SKM-1 treated with dmso at 0.1 percent for 144 hours (cell line): ENCODE results near the gene ACTR2.
"Not testable (repeated sequence)": the region's sequence is repeated elsewhere in the genome, so short reads cannot be mapped to it uniquely, and the experiment has no call there.

ENCODE experiments used
- DNase-seq: peaks from one replicate; lab custom pipeline; 2025; ENCODE audit not compliant: unreplicated experiment; lab: John Stamatoyannopoulos, UW

ACTR2 gene

DNA sequence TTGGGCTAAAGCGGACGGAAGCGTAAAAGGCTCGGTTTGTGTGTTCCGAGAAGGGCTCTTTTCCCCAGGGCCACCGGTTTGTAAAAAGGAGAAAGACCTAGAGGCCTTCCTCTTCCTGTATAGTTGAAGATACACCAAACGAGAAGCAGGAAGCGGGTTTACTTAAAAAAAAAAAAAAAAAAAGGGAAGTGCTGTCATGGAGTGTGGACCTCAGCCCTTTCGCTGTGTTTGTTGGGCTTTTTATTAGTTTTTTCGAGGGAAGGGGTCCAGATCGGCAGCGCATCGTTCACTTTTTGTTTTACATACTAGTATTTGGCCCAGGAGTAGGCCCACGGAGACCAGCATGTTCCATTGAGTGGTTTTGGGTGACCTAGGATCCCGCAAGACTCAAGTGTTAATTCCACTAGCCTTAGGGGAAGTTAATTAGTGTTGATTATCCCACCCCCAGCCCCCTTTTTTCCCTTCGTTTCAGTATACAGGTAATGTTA is 676 bp downstream of the ACTR2 start:
- DNase-seq = peak; percentile 88

GRCh38 chr2:65231121-65231520 is 3.5 kb downstream of the ACTR2 start:
- DNase-seq = no peak

DNA sequence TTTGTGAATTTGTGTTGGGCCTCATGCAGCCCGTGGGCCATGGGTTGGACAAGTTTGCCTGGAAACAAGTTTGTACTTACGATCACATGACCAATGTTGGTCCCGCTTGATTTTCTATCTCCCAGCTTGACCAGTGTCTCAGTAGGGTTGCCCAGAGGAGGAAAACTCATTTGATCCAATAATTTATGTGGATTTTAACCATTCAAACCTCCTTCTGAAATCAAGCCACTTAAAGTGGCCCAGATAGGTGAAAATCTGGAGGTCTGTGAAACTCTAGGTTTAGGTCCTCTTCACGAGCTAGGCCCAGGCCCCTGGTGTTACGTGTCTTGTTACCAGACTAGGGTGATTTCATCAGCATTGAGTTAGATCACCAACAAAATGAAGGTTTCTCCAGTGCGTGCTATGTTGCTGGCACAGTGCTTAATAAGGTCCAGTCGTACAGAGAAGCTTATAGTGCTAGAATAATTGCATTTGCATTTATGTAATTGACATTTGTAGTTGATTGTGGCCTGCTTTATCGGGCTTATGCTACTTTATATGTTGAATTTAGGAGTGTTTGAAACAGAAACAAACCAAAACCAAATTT is 4.4 kb downstream of the ACTR2 start:
- no peak for DNase-seq

- DNase-seq = peak; percentile 30
Observed at GRCh38 chr2:65232636-65233035, 5.0 kb downstream of the ACTR2 start.

GRCh38 chr2:65240657-65241056 is 13.0 kb downstream of the ACTR2 start:
- DNase-seq = no peak

DNA sequence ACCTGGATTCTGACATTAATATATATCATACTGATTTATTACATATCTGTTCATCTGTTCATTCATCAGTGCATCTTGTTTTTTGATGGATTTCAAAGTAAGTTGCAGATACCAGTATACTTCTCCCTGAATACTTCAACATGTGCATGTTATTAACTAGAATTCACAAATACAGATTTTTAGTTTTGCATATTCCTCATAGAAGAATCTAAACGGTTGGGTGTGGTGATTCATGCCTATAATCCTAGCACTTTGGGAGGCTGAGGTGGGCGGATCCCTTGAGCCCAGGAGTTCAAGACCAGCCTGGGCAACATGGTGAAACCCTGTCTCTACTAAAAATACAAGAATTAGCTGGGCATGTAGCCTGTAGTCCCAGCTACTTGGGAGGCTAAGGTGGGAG is 16.8 kb downstream of the ACTR2 start:
- not testable (repeated sequence) for DNase-seq

DNA sequence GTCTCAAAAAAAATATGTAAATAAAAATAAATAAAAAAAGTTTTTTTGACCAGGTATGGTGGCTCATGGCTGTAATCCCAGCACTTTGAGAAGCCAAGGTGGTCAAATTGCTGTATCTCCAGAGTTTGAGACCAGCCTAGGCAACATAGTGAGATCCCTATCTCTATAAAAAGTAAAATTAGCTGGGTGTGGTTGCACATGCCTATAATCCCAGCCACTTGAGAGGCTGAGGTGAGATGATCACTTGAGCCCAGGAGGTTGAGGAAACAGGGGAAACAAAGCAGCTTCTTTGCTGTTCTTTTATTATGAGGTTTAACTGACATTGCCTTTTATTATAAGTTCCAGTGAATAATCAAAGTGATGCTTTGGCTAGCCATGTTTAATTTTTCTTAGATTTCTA is 25.0 kb downstream of the ACTR2 start:
- no peak for DNase-seq

DNA sequence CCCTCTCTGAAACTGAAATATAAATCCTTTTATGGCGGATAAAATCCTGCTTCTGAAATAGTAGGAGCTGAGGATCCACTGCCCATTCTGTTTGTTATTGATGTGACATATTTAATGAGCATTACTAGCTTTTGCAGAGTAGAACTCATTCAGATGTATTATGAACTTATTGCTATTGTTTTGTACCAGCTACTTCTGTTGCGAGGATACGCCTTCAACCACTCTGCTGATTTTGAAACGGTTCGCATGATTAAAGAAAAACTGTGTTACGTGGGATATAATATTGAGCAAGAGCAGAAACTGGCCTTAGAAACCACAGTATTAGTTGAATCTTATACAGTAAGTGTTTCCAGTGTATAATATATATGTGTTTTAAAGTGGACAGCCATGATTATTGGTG is 27.7 kb downstream of the ACTR2 start:
- DNase-seq = no peak

DNA sequence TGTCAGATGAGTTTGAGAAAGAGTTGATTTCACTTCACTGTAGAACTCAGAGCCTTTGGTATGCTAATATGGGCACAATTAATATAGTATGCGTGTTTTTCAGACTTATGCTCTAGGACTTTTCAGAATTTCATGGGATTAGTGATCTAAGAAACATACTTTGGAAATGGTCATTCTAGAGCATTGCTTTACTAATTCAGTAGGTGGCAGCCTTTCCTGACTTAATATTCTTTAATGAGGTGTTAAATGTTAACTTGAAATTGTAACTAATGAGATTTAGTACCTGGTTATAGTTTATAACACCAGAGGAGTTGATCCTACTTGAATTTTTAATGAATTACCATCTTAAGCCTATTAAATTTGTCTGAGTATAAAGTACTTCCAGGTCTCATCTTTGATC is 28.4 kb downstream of the ACTR2 start:
- DNase-seq = no peak

- DNase-seq = not testable (repeated sequence)
Observed at GRCh38 chr2:65257866-65258265, 30.2 kb downstream of the ACTR2 start.

DNA sequence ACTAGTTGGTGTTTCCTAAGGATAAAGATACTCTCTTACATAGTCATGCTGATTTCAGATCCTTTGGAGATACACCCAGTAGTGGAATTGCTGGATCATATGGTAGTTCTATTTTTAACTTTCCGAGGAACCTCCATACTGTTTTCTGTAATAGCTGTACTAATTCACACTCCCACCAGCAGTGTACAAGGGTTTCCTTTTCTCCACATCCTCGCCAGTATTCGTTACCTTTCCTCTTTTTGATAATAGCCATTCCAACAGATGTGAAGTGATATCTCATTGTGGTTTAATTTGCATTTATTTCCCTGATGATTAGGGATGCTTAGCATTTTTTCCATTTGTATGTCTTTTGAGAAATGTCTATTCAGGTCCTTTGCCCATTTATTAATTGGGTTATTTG is 34.0 kb downstream of the ACTR2 start:
- DNase-seq = no peak

DNA sequence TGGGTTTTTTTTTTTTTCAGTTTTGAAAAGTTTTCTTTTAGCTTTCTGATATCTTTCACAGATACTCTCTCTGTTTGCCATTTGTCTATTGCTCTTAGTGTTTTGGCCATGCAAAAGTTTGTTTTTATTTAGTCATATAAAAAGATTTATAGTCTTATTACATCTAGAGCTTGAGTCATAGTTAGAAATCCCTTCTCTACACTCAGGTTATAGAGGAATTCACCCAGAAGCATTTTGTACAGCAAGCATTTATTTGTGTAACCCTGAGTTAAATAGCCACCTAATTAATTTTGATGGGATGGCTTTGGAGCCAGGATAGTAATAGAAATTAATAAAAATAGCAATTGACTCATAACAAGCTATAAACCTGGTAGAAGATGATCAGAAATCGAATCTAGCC is 35.6 kb downstream of the ACTR2 start:
- no peak for DNase-seq

GRCh38 chr2:65263986-65264385 is 36.4 kb downstream of the ACTR2 start:
- DNase-seq = no peak

DNA sequence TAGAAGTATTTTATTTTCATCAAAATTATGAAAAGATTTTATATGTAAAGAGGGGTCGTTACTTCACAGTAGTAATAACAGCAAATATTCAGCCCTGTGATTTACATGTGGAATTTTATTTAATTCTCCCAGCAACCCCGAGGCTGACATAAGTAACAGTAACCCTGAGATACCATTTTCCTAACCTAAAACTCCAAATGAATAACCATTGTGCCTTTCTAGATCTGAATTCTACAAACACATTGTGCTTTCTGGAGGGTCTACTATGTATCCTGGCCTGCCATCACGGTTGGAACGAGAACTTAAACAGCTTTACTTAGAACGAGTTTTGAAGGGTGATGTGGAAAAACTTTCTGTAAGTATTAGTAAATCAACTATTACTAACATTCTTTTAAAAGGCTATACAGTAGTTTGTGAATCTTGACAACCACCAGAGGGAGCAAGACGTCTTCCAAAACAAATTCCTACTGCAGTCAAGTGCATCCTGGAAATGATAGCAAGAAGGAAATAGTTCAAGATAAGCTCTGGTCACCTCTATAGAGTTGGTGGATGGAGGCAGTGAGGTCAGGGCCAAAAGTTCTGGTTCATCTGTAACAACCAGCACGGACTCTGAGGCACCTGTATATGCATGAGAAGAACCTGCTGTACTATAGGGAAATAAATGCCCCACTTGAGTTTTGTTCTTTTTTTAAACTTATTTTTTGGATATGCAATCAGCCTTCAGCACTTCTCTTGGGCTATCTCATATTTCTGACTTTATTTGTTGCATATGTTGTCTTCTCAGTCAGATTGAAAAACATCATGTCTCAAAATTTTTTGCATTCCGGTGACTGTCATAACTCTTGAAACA is 37.4 kb downstream of the ACTR2 start:
- peak; percentile 11 for DNase-seq

GRCh38 chr2:65265671-65266045 is 38.0 kb downstream of the ACTR2 start:
- no peak for DNase-seq

GRCh38 chr2:65267008-65267407 is 39.4 kb downstream of the ACTR2 start:
- DNase-seq = no peak

DNA sequence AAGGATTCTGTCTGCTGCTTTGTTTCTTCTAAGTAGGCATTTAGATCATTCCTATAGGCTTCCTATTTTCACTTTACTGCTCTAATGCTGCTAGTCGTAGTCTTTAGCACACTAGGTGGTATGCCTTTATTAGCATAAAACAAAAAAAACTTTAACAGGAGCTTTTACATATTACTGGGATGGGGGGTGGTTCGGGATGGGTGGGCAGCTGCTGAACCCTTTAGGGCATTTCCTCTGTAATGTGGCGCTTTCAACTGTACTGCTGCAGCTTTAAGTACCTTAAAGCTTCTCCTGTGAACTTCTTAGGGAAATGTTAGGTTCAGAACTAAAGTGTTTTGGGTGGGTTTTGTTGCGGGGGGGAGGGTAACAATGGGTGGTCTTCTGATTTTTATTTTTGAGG is 41.3 kb downstream of the ACTR2 start:
- DNase-seq = no peak

DNA sequence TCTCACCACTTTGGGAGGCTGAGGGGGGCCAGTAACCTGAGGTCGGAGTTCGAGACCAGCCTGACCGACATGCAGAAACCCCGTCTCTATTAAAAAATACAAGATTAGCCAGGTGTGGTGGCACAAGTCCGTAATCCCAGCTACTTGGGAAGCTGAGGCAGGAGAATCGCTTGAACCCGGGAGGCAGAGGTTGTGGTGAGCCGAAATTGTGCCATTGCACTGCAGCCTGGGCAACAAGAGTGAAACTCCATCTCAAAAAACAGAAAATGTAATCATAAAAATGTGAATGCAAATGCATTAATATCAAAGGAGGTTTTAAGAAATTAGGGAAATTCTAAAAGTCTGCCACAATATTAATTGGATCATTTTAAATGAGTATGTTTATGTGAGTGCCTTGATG is 45.7 kb downstream of the ACTR2 start:
- no peak for DNase-seq

DNA sequence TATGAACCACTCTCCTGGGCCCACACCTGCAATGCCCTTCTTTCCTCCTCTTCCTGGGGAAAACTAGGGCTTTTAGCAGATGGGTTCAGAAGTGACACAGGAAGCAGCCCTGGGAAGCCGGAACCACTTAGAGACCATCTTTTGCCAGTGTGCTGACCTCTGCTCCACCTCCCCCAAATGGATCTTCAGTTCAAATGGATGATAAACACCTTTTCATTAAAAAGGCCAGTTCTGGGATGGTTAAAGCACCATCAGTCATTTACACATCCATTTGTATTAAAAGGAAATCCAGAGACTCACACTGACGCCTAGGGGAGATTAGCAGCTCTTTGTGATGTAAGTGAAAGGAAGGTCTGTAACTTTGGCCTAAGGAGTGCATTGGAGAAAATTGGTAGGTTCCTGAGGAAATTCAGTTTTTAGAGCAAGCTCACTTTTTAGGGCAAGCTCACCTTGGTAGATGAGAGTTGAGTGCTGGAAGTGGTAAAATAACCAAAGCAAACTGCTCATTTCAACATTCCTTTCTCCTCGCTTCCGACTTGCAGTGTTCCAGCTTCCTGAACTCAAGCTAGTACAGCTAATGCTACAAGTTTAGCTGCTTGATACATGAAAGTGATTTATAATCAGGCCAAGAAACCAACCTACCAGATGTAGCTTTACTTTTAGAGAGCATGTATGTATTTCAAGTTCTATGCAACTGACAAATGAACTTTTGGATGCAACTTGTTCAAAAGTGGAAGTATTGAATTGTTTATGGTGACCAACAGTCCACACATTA is 47.7 kb downstream of the ACTR2 start:
- no peak for DNase-seq

DNA sequence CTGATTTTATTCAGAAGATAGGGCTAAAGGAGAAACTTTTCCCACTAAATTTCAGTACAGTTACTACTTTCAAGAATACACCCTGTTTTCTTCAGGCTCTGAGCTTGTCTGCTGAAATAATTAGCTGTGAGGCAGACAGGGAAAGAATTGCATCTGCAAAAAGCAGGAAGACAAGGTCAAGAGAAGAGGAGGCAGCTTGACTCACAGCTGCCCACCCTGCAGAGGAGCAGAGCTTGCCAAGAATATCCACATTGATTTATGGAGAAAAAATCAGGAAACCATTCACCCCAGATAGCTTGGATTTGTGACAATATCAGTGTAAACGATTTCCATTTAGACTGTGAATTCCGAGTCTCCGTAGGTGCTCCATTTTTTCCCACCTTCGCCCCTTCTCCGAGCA is 49.0 kb downstream of the ACTR2 start:
- no peak for DNase-seq

- no peak for DNase-seq
Observed at GRCh38 chr2:65277118-65277517, 49.5 kb downstream of the ACTR2 start.
